Raji (cell line): ENCODE data around the gene OAT.

Source experiments
- POLR2A ChIP-seq: IDR thresholded peaks from 2 replicates; pipeline ENCODE4 v1.6.1; 2011; ENCODE audit warnings: low read depth, low read length, control low read depth; ENCODE audit not compliant: insufficient read depth

The OAT gene

GRCh38 chr10:124356701-124357560 is 61.8 kb downstream of the OAT start:
- no peak for TF ChIP-seq POLR2A

- TF ChIP-seq POLR2A, result no peak
These were observed 64.0 kb downstream of the OAT start for GRCh38 chr10:124354411-124355382.

GRCh38 chr10:124353896-124354295 is 64.8 kb downstream of the OAT start:
- no peak for TF ChIP-seq POLR2A

- TF ChIP-seq POLR2A, result no peak
These were observed 65.5 kb downstream of the OAT start for GRCh38 chr10:124353091-124353815.

- TF ChIP-seq POLR2A, result no peak
These were observed 67.1 kb downstream of the OAT start for GRCh38 chr10:124351481-124352220.

DNA sequence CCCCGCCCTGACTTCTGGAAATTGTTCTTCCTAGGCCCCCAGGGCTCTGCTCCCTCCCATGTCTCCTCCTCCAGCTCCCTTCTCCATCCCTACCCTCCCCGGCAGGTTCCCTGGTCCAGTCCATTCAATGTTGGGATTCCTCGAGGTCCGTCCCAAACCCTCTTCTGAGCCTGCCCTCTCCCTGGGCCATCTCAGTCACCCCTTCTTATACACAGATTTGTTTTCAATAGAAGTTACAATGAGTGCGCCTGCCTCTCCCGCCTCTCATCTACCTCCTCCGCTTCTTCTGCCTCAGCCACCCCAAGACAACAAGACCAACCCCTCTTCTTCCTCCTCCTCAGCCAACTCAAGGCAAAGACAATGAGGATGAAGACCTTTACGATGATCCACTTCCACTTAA is 67.9 kb downstream of the OAT start:
- TF ChIP-seq POLR2A, result no peak

- no peak for TF ChIP-seq POLR2A
These were observed 68.8 kb downstream of the OAT start for GRCh38 chr10:124349996-124350280.

- TF ChIP-seq POLR2A, result no peak
These were observed 69.3 kb downstream of the OAT start for GRCh38 chr10:124349231-124349995.

GRCh38 chr10:124348801-124349200 is 69.9 kb downstream of the OAT start:
- no peak for TF ChIP-seq POLR2A

GRCh38 chr10:124347956-124348355 is 70.8 kb downstream of the OAT start:
- TF ChIP-seq POLR2A, result no peak
